Measurements from ENCODE around the gene OPA1.

The OPA1 gene

GRCh38 chr3:193729088-193729465 is 136.1 kb downstream of the OPA1 start:
- Histone ChIP-seq H3K36me3 (replicated peaks; ENCODE audit: low read depth, low read length) (no peaks in the 10 kb centered on the region), H2AFZ (ENCODE audit: low read depth, low read length) (no peak overlapping the region), H3K9me3 (ENCODE audit: insufficient read depth, low read length) (no peaks in the 10 kb centered on the region), H3K79me2 (ENCODE audit: low read length) (no peaks in the 10 kb centered on the region), H3K4me3 (ENCODE audit: low read length) (no peak overlapping the region), H3K4me1 (ENCODE audit: low read length) (no peaks in the 10 kb centered on the region), H3K9ac (ENCODE audit: low read length) (no peak overlapping the region), H3K27me3 (ENCODE audit: low read depth, low read length) (no peaks in the 10 kb centered on the region), H3K27ac (ENCODE audit: low read length) (no peak overlapping the region), H3K4me2 (ENCODE audit: low read length) (no peak overlapping the region), H4K20me1 (ENCODE audit: insufficient read depth, low read length) (no peaks in the 10 kb centered on the region)
- TF ChIP-seq EZH2phosphoT487 (IDR thresholded peaks at IDR 0.05; ENCODE audit: low read depth) = no peak
- TF ChIP-seq CTCF (IDR thresholded peaks at IDR 0.05; ENCODE audit: low read depth, low read length) = no peak

GRCh38 chr3:193729601-193730000 is 136.6 kb downstream of the OPA1 start:
- no peaks in the 10 kb centered on the region for H3K79me2 ChIP-seq (ENCODE audit: low read length)
- no peak overlapping the region for H3K9ac ChIP-seq (ENCODE audit: low read length)
- H3K4me1 ChIP-seq (ENCODE audit: low read length) = no peaks in the 10 kb centered on the region
- no peak overlapping the region for H3K27ac ChIP-seq (ENCODE audit: low read length)
- H2AFZ ChIP-seq (ENCODE audit: low read depth, low read length) = no peak overlapping the region
- no peaks in the 10 kb centered on the region for H3K36me3 ChIP-seq (replicated peaks; ENCODE audit: low read depth, low read length)
- H3K4me3 ChIP-seq (ENCODE audit: low read length) = no peak overlapping the region
- TF ChIP-seq EZH2phosphoT487 (IDR thresholded peaks at IDR 0.05; ENCODE audit: low read depth) (no peak), CTCF (IDR thresholded peaks at IDR 0.05; ENCODE audit: low read depth, low read length) (no peak)
- no peak overlapping the region for H3K4me2 ChIP-seq (ENCODE audit: low read length)
- H3K27me3 ChIP-seq (ENCODE audit: low read depth, low read length) = no peaks in the 10 kb centered on the region
- H3K9me3 ChIP-seq (ENCODE audit: insufficient read depth, low read length) = no peaks in the 10 kb centered on the region
- H4K20me1 ChIP-seq (ENCODE audit: insufficient read depth, low read length) = no peaks in the 10 kb centered on the region

- Histone ChIP-seq H3K4me3 (ENCODE audit: low read length) (no peak overlapping the region), H3K9ac (ENCODE audit: low read length) (no peak overlapping the region)
- no peak for TF ChIP-seq CTCF (IDR thresholded peaks at IDR 0.05; ENCODE audit: low read depth, low read length)
- no peak for TF ChIP-seq EZH2phosphoT487 (IDR thresholded peaks at IDR 0.05; ENCODE audit: low read depth)
These were observed 137.5 kb downstream of the OPA1 start for GRCh38 chr3:193730511-193730910.

GRCh38 chr3:193730976-193731375 is 138.0 kb downstream of the OPA1 start:
- Histone ChIP-seq H3K9me3 (ENCODE audit: insufficient read depth, low read length) (no peaks in the 10 kb centered on the region), H3K9ac (ENCODE audit: low read length) (no peak overlapping the region), H3K36me3 (replicated peaks; ENCODE audit: low read depth, low read length) (no peaks in the 10 kb centered on the region), H3K27ac (ENCODE audit: low read length) (no peak overlapping the region), H3K79me2 (ENCODE audit: low read length) (no peaks in the 10 kb centered on the region), H4K20me1 (ENCODE audit: insufficient read depth, low read length) (no peaks in the 10 kb centered on the region), H3K4me2 (ENCODE audit: low read length) (no peak overlapping the region), H3K4me1 (ENCODE audit: low read length) (no peaks in the 10 kb centered on the region), H3K27me3 (ENCODE audit: low read depth, low read length) (no peaks in the 10 kb centered on the region), H2AFZ (ENCODE audit: low read depth, low read length) (no peak overlapping the region), H3K4me3 (ENCODE audit: low read length) (no peak overlapping the region)
- TF ChIP-seq CTCF (IDR thresholded peaks at IDR 0.05; ENCODE audit: low read depth, low read length) (no peak), EZH2phosphoT487 (IDR thresholded peaks at IDR 0.05; ENCODE audit: low read depth) (no peak)

More at GRCh38 chr3:193730511-193730910, 137.5 kb downstream of the OPA1 start:
- Histone ChIP-seq H2AFZ (ENCODE audit: low read depth, low read length) (no peak overlapping the region), H3K27ac (ENCODE audit: low read length) (no peak overlapping the region), H4K20me1 (ENCODE audit: insufficient read depth, low read length) (no peaks in the 10 kb centered on the region), H3K4me1 (ENCODE audit: low read length) (no peaks in the 10 kb centered on the region), H3K9me3 (ENCODE audit: insufficient read depth, low read length) (no peaks in the 10 kb centered on the region), H3K79me2 (ENCODE audit: low read length) (no peaks in the 10 kb centered on the region), H3K27me3 (ENCODE audit: low read depth, low read length) (no peaks in the 10 kb centered on the region), H3K4me2 (ENCODE audit: low read length) (no peak overlapping the region), H3K36me3 (replicated peaks; ENCODE audit: low read depth, low read length) (no peaks in the 10 kb centered on the region)
